ENCODE results near the gene LIN37.
A peak's percentile ranks its signal among the peaks of the same experiment; 100 is the strongest.

The LIN37 gene

DNA sequence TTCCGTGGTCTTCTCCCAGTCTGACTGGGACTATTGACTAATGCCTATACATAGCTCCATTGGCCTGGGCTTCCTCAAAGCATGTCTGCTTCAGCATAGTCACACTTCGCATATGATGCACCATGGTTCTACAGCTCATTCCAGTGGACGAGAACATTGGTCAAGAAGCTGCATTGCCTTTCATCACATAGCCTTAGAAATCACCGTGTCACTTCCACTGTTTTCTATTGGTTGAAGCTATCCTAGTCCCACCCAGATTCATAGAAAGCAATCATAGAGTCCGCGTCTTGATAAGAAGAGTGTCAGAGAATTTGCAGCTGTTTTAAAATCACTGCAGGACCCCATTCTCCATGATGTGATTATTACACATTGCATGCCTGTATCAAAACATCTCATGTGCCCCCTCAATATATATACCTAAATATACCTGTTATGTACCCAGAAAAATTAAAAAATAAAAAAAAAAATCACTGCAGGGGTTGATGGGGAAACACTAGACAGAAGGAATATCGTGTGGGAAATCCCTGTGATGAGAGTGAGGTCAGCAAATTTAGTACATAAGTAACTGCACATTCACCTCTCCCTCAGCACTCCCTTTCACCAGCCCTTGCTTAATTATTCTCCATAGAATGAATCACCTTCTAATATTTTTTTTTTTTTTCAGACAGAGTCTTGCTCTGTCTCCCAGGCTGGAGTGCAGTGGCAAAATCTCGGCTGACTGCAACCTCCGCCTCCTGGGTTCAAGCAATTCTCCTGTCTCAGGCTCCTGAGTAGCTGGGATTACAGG lies 24.8 kb downstream of the LIN37 start:
- no CpG with 5 or more reads among the region's 9 CpGs for WGBS (ENCODE audit: extremely low coverage, insufficient coverage, insufficient read length)
- no peak overlapping the region for H3K23ac ChIP-seq (ENCODE audit: low read length)
- H2AFZ ChIP-seq (ENCODE audit: insufficient read depth, low read length, poor library complexity), result no peak overlapping the region
- H3K79me2 ChIP-seq (ENCODE audit: control insufficient read depth, insufficient read depth, low read length, poor library complexity), result no peaks in the 10 kb centered on the region
- no peak overlapping the region for H4K12ac ChIP-seq (ENCODE audit: low read depth, low read length)
- no peak overlapping the region for H3K4me2 ChIP-seq (ENCODE audit: low read length)
- H4K91ac ChIP-seq (ENCODE audit: low read depth, low read length), result no peak overlapping the region
- no peak overlapping the region for H2BK120ac ChIP-seq (ENCODE audit: insufficient read depth, low read length, poor library complexity)
- H3K4me1 ChIP-seq (ENCODE audit: control insufficient read depth in 1 of 2, insufficient read depth in 2 of 2, low read length in 2 of 2), result peaks cover 6 to 15% of the 10 kb centered on the region in 2 experiments
- no peak overlapping the region for H3K18ac ChIP-seq (ENCODE audit: low read length)
- no peak overlapping the region for H2BK12ac ChIP-seq (ENCODE audit: low read length)
- H3K14ac ChIP-seq (ENCODE audit: low read length), result no peak overlapping the region
- H3K4ac ChIP-seq (ENCODE audit: low read depth, low read length), result no peak overlapping the region
- no peak overlapping the region for H3K27ac ChIP-seq (ENCODE audit: low read depth, low read length)
- H3K27me3 ChIP-seq (ENCODE audit: insufficient read depth, low read length), result no peaks in the 10 kb centered on the region
- no peak overlapping the region for H2AK5ac ChIP-seq (ENCODE audit: low read length)
- H3K4me3 ChIP-seq (ENCODE audit: low read depth, low read length), result no peak overlapping the region
- no peaks in the 10 kb centered on the region for H3K9me3 ChIP-seq (ENCODE audit: insufficient read depth, low read depth, low read length)
- peaks cover 3% of the 10 kb centered on the region for H3K79me1 ChIP-seq (ENCODE audit: low read length)
- H4K8ac ChIP-seq (ENCODE audit: low read depth, low read length), result no peak overlapping the region
- H2BK5ac ChIP-seq (ENCODE audit: low read depth, low read length, poor library complexity), result no peak overlapping the region
- DNase-seq, result no peak
- H3K36me3 ChIP-seq (ENCODE audit: control insufficient read depth in 1 of 2, insufficient read depth in 2 of 2, low read length in 2 of 2), result peaks cover 4 to 7% of the 10 kb centered on the region in 2 experiments
- H3K9ac ChIP-seq (ENCODE audit: low read length), result no peak overlapping the region

DNA sequence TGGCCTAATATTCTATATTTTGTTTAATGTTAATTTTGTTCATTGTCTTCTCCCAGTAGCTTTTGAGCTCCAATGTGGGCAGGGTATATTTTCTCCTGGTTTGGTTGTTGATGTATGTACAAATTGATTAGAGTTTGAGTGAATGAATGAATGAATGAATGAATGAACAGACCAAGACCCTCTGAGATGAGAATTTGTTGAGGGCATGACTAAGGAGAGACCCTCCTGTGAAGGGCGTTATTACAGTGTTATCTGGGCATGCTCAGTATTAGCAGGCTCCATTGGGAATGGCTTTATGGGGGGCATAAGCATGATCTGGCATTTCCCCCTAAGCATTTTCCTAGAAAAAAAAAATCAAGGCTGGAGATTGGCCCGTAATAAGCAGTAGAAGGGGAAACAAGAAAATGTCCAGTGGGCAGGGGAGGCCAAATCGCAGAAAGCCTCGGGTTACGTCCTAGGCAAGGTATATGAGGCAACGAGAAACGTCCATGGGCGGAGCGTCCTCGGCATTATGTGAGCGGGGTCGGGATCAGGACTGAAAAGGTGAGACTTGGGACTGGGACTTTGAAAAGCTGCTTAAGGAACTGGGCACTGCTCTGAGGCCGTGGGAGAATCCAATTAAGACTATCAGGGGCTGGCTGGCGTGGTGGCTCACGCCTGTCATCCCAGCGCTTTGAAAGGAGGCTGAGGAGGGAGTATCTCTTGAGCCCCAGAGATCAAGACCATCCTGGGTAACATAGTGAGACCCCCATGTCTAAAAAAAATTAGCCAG lies 26.1 kb downstream of the LIN37 start:
- no peak overlapping the region for H2AK5ac ChIP-seq (ENCODE audit: low read length)

GRCh38 chr19:35775046-35775297 lies 26.6 kb downstream of the LIN37 start:
- peaks cover 3% of the 10 kb centered on the region for H3K79me1 ChIP-seq (ENCODE audit: low read length)
- no peak overlapping the region for H2BK12ac ChIP-seq (ENCODE audit: low read length)
- H3K4me2 ChIP-seq (ENCODE audit: low read length), result peak overlapping the region; percentile 52
- H2BK5ac ChIP-seq (ENCODE audit: low read depth, low read length, poor library complexity), result no peak overlapping the region
- no CpG with 5 or more reads among the region's 9 CpGs for WGBS (ENCODE audit: extremely low coverage, insufficient coverage, insufficient read length)
- no peak overlapping the region for H3K4me3 ChIP-seq (ENCODE audit: low read depth, low read length)
- H3K9ac ChIP-seq (ENCODE audit: low read length), result no peak overlapping the region
- H2BK120ac ChIP-seq (ENCODE audit: insufficient read depth, low read length, poor library complexity), result no peak overlapping the region
- H4K91ac ChIP-seq (ENCODE audit: low read depth, low read length), result no peak overlapping the region
- H2AK5ac ChIP-seq (ENCODE audit: low read length), result no peak overlapping the region
- peaks cover 0 to 3% of the 10 kb centered on the region in 2 experiments for H3K36me3 ChIP-seq (ENCODE audit: control insufficient read depth in 1 of 2, insufficient read depth in 2 of 2, low read length in 2 of 2)
- no peak overlapping the region for H4K8ac ChIP-seq (ENCODE audit: low read depth, low read length)
- no peak for DNase-seq
- peaks cover 6 to 15% of the 10 kb centered on the region in 2 experiments for H3K4me1 ChIP-seq (ENCODE audit: control insufficient read depth in 1 of 2, insufficient read depth in 2 of 2, low read length in 2 of 2)
- H3K79me2 ChIP-seq (ENCODE audit: control insufficient read depth, insufficient read depth, low read length, poor library complexity), result no peaks in the 10 kb centered on the region
- no peaks in the 10 kb centered on the region for H3K9me3 ChIP-seq (ENCODE audit: insufficient read depth, low read depth, low read length)
- no peak overlapping the region for H4K12ac ChIP-seq (ENCODE audit: low read depth, low read length)
- H3K27me3 ChIP-seq (ENCODE audit: insufficient read depth, low read length), result no peaks in the 10 kb centered on the region
- H3K14ac ChIP-seq (ENCODE audit: low read length), result no peak overlapping the region
- H3K4ac ChIP-seq (ENCODE audit: low read depth, low read length), result no peak overlapping the region
- no peak overlapping the region for H3K27ac ChIP-seq (ENCODE audit: low read depth, low read length)
- no peak overlapping the region for H3K23ac ChIP-seq (ENCODE audit: low read length)
- no peak overlapping the region for H2AFZ ChIP-seq (ENCODE audit: insufficient read depth, low read length, poor library complexity)
- no peak overlapping the region for H3K18ac ChIP-seq (ENCODE audit: low read length)

More for the DNA sequence above, 26.1 kb downstream of the LIN37 start:
- H3K4ac ChIP-seq (ENCODE audit: low read depth, low read length), result no peak overlapping the region
- no peak overlapping the region for H4K8ac ChIP-seq (ENCODE audit: low read depth, low read length)
- H4K12ac ChIP-seq (ENCODE audit: low read depth, low read length), result no peak overlapping the region
- no CpG with 5 or more reads among the region's 16 CpGs for WGBS (ENCODE audit: extremely low coverage, insufficient coverage, insufficient read length)
- peak overlapping the region; percentile 52 for H3K4me2 ChIP-seq (ENCODE audit: low read length)
- H3K9me3 ChIP-seq (ENCODE audit: insufficient read depth, low read depth, low read length), result no peaks in the 10 kb centered on the region
- H2AFZ ChIP-seq (ENCODE audit: insufficient read depth, low read length, poor library complexity), result no peak overlapping the region
- peak; percentile 39 to 56 for DNase-seq
- no peak overlapping the region for H2BK12ac ChIP-seq (ENCODE audit: low read length)
- H3K23ac ChIP-seq (ENCODE audit: low read length), result no peak overlapping the region
- H3K36me3 ChIP-seq (ENCODE audit: control insufficient read depth in 1 of 2, insufficient read depth in 2 of 2, low read length in 2 of 2), result peaks cover 0 to 3% of the 10 kb centered on the region in 2 experiments
- H3K79me2 ChIP-seq (ENCODE audit: control insufficient read depth, insufficient read depth, low read length, poor library complexity), result no peaks in the 10 kb centered on the region
- H3K79me1 ChIP-seq (ENCODE audit: low read length), result peaks cover 3% of the 10 kb centered on the region
- H2BK120ac ChIP-seq (ENCODE audit: insufficient read depth, low read length, poor library complexity), result no peak overlapping the region
- no peak overlapping the region for H2BK5ac ChIP-seq (ENCODE audit: low read depth, low read length, poor library complexity)
- no peaks in the 10 kb centered on the region for H3K27me3 ChIP-seq (ENCODE audit: insufficient read depth, low read length)
- no peak overlapping the region for H3K4me3 ChIP-seq (ENCODE audit: low read depth, low read length)
- no peak overlapping the region for H3K14ac ChIP-seq (ENCODE audit: low read length)
- no peak overlapping the region for H3K18ac ChIP-seq (ENCODE audit: low read length)
- H3K9ac ChIP-seq (ENCODE audit: low read length), result no peak overlapping the region
- H3K27ac ChIP-seq (ENCODE audit: low read depth, low read length), result no peak overlapping the region
- H4K91ac ChIP-seq (ENCODE audit: low read depth, low read length), result no peak overlapping the region
- peaks cover 6 to 15% of the 10 kb centered on the region in 2 experiments for H3K4me1 ChIP-seq (ENCODE audit: control insufficient read depth in 1 of 2, insufficient read depth in 2 of 2, low read length in 2 of 2)

DNA sequence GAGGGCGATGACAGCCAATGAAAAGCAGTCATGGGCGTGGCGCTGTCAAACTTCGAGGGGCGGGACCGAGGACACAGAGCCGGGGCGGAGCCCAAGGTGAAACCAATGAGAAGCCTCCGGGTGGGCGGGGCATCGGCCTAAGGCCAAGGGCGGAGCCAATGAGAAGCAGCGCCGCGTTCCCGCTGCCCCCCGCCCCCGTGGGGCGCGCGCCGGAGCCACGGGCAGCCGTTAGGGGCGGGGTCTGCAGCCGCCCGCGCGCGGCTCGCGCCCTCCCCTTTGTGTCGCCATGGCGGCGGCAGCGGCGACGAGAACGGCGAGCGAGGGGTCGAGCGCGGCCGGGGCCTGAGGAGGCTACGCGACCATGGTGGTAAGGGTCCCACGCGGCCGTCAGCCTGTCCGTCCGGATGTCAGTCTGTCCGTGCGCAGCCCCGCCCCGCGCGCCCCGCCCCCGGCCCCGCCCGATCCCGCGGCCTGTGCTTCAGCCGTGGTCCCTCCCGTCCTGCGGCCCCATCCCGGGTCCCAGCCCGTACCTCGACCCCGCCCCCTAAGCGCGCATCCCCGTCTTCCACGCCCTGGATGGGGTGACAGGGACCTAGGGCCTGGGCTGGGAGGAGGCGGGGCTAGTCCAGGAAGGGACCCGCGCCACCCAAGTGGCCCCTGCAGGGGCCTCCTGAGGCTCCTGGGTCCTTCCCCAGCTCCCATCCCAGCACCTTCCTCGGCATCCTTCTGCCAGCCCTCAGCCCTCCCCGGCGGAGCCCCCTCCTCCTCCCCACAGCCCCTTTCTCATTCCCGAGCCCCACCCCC lies 27.1 kb downstream of the LIN37 start, which contains the start of gene ARHGAP33:
ARHGAP33 (plus strand) TSS at position 267 of the 804 bp plus-strand sequence; CDS start at position 362, 95 bp downstream.
- H3K27ac ChIP-seq (ENCODE audit: low read depth, low read length), result no peak within 1 kb of the TSS
- H3K4me1 ChIP-seq (ENCODE audit: control insufficient read depth in 1 of 2, insufficient read depth in 2 of 2, low read length in 2 of 2), result peaks cover 6 to 15% of the 10 kb centered on the region in 2 experiments
- H4K12ac ChIP-seq (ENCODE audit: low read depth, low read length), result no peak within 1 kb of the TSS
- H2AFZ ChIP-seq (ENCODE audit: insufficient read depth, low read length, poor library complexity), result peak within 1 kb of the TSS; percentile 73
- no peak within 1 kb of the TSS for H2BK5ac ChIP-seq (ENCODE audit: low read depth, low read length, poor library complexity)
- H3K14ac ChIP-seq (ENCODE audit: low read length), result peak within 1 kb of the TSS; percentile 56
- H3K9ac ChIP-seq (ENCODE audit: low read length), result no peak within 1 kb of the TSS
- H3K4me3 ChIP-seq (ENCODE audit: low read depth, low read length), result peak within 1 kb of the TSS; percentile 86
- H4K91ac ChIP-seq (ENCODE audit: low read depth, low read length), result peak within 1 kb of the TSS; percentile 39
- no peaks in the 10 kb centered on the region for H3K27me3 ChIP-seq (ENCODE audit: insufficient read depth, low read length)
- H3K18ac ChIP-seq (ENCODE audit: low read length), result no peak within 1 kb of the TSS
- peak; percentile 98 to 100 for DNase-seq
- H4K8ac ChIP-seq (ENCODE audit: low read depth, low read length), result peak within 1 kb of the TSS; percentile 75
- no peaks in the 10 kb centered on the region for H3K79me2 ChIP-seq (ENCODE audit: control insufficient read depth, insufficient read depth, low read length, poor library complexity)
- H2BK120ac ChIP-seq (ENCODE audit: insufficient read depth, low read length, poor library complexity), result peak within 1 kb of the TSS; percentile 36
- no peak within 1 kb of the TSS for H2AK5ac ChIP-seq (ENCODE audit: low read length)
- H3K23ac ChIP-seq (ENCODE audit: low read length), result no peak within 1 kb of the TSS
- H3K9me3 ChIP-seq (ENCODE audit: insufficient read depth, low read depth, low read length), result no peaks in the 10 kb centered on the region
- WGBS (ENCODE audit: extremely low coverage, insufficient coverage, insufficient read length), result no CpG with 5 or more reads among the region's 82 CpGs
- peak within 1 kb of the TSS; percentile 80 for H3K4me2 ChIP-seq (ENCODE audit: low read length)
- peak within 1 kb of the TSS; percentile 66 for H3K4ac ChIP-seq (ENCODE audit: low read depth, low read length)
- H3K36me3 ChIP-seq (ENCODE audit: control insufficient read depth in 1 of 2, insufficient read depth in 2 of 2, low read length in 2 of 2), result peaks cover 0 to 3% of the 10 kb centered on the region in 2 experiments
- H3K79me1 ChIP-seq (ENCODE audit: low read length), result peaks cover 3% of the 10 kb centered on the region
- no peak within 1 kb of the TSS for H2BK12ac ChIP-seq (ENCODE audit: low read length)
